Kidney (tissue), 14 donors: ENCODE data around the gene SYT13. TPM values are rescaled to one million over a fixed set of nuclear protein-coding genes. Genes with fewer than 3 reads are reported as not detected.

Experiments used
- DNase-seq, 5 donors: peaks; one replicate each; pipeline ENCODE4 v3.0.0-alpha.2; 2013 to 2020
- FAIRE-seq: peaks from 2 replicates; lab custom pipeline; 2012; peaks lifted over from hg19 to GRCh38; lab: Jason Lieb, UNC
- H3K27ac ChIP-seq, 2 donors: one replicate each; pipeline ENCODE4 v1.7.0; 2013; ENCODE audit warnings: low read depth in 2 of 2, low read length in 2 of 2, inconsistent platforms in 1 of 2
- H3K27me3 ChIP-seq: one replicate; pipeline ENCODE4 v1.7.1; 2013; ENCODE audit warnings: low read length, inconsistent platforms; ENCODE audit not compliant: control insufficient read depth, insufficient read depth
- H3K36me3 ChIP-seq, 3 donors: one replicate each; pipeline versions ENCODE4 v1.7.0 to v1.7.1; 2013; ENCODE audit warnings: low read length in 3 of 3, control low read depth in 1 of 3, inconsistent platforms in 1 of 3; ENCODE audit not compliant: insufficient read depth in 3 of 3, control insufficient read depth in 2 of 3
- H3K4me1 ChIP-seq, 3 donors: one replicate each; pipeline versions ENCODE4 v1.7.0 to v1.7.1; 2013; ENCODE audit warnings: low read length in 3 of 3, inconsistent platforms in 1 of 3, low read depth in 1 of 3; ENCODE audit not compliant: control insufficient read depth in 2 of 3, insufficient read depth in 2 of 3
- H3K4me3 ChIP-seq, 3 donors: one replicate each; pipeline versions ENCODE4 v1.7.0 to v1.8.1; 2013; ENCODE audit warnings: low read length in 3 of 3, control low read depth in 1 of 3, inconsistent platforms in 1 of 3
- H3K9ac ChIP-seq, 3 donors: one replicate each; pipeline versions ENCODE4 v1.7.0 to v1.7.1; 2013; ENCODE audit warnings: low read length in 3 of 3, control low read depth in 1 of 3, inconsistent platforms in 1 of 3
- H3K9me3 ChIP-seq, 3 donors: one replicate each; pipeline versions ENCODE4 v1.7.0 to v1.7.1; 2013; ENCODE audit warnings: low read length in 3 of 3, control low read depth in 1 of 3, inconsistent platforms in 1 of 3; ENCODE audit not compliant: control insufficient read depth in 2 of 3, insufficient read depth in 1 of 3
- intact Hi-C: fragments of 100-400 bp; cut with DNase I; formaldehyde crosslinking; loops from one replicate; pipeline ENCODE4 v1.11.1; 2022
- polyA plus RNA-seq: library from polyadenylated mRNA; stranded (reverse); fragments of 350-450 nt; fragmentation: Illumina TruSeq; extraction: RNeasy Lipid Tissue Mini Kit (QIAGEN cat#74804); gene quantifications from one replicate; pipeline ENCODE4 v1.2.3, GENCODE V29; 2014; ENCODE audit warnings: low read depth, low replicate concordance; ENCODE audit not compliant: insufficient read depth
- total RNA-seq: library from RNA; stranded (reverse); fragmentation: NEBNext Ultra II Directional; extraction: Animal tissue kit (Norgen Biotek cat#: 25700); gene quantifications from one replicate; pipeline ENCODE4 v1.2.1, GENCODE V29; 2021
- TF ChIP-seq, protein P1 (sequence below): IDR thresholded peaks from 3 replicates; pipeline ENCODE4 v1.5.1; 2012; ENCODE audit warnings: mild to moderate bottlenecking, moderate library complexity, borderline replicate concordance; ENCODE audit not compliant: insufficient read depth; ENCODE audit errors: extremely low read depth
- donor health status: control.
- donor health status: control.
- donor health status: control.
- donor health status: control.
- donor health status: control.
- donor health status: DM: yes; HTN: yes; CAD: no.
- donor health status: Normal renal cell carcinoma (clear cell type).

SYT13 gene
- total and polyA plus RNA-seq, 2 donors from 2014 or later: 6.8 to 16.4 TPM

DNA sequence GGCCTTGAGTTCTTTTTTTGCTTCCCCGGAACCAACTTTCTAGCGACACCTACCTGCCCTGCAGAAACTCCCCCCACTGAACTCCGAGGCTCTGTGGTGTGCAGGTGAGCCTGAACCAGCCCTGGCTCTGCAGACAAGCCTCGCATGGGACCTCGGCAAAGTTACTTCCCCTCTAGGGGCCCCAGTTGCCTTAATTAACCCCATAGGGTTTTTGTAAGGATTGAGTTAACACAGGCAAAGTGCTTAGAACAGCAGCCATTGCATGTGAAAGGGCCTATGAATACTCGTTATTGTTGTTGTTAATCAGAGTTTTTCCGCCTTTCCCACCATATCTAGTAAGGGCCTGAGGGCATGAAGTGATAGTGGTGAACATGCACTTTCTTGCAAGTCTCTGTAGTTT is 12.6 kb upstream of the SYT13 start:
- Histone ChIP-seq H3K4me1 (peaks cover 0 to 4% (median 0%) of the 10 kb centered on the region in 3 donors), H3K9ac (no peak overlapping the region), H3K4me3 (no peak overlapping the region), H3K27ac (no peak overlapping the region), H3K36me3 (no peaks in the 10 kb centered on the region), H3K9me3 (no peaks in the 10 kb centered on the region), H3K27me3 (no peaks in the 10 kb centered on the region)
- intact Hi-C loops: loop anchor here (10.0 kb wide), 1 partner anchor 184 kb away; no protein-coding TSS in a partner anchor
- DNase-seq (no peak), FAIRE-seq (no peak)
- TF ChIP-seq, protein P1, sequence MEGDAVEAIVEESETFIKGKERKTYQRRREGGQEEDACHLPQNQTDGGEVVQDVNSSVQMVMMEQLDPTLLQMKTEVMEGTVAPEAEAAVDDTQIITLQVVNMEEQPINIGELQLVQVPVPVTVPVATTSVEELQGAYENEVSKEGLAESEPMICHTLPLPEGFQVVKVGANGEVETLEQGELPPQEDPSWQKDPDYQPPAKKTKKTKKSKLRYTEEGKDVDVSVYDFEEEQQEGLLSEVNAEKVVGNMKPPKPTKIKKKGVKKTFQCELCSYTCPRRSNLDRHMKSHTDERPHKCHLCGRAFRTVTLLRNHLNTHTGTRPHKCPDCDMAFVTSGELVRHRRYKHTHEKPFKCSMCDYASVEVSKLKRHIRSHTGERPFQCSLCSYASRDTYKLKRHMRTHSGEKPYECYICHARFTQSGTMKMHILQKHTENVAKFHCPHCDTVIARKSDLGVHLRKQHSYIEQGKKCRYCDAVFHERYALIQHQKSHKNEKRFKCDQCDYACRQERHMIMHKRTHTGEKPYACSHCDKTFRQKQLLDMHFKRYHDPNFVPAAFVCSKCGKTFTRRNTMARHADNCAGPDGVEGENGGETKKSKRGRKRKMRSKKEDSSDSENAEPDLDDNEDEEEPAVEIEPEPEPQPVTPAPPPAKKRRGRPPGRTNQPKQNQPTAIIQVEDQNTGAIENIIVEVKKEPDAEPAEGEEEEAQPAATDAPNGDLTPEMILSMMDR: no peak

DNA sequence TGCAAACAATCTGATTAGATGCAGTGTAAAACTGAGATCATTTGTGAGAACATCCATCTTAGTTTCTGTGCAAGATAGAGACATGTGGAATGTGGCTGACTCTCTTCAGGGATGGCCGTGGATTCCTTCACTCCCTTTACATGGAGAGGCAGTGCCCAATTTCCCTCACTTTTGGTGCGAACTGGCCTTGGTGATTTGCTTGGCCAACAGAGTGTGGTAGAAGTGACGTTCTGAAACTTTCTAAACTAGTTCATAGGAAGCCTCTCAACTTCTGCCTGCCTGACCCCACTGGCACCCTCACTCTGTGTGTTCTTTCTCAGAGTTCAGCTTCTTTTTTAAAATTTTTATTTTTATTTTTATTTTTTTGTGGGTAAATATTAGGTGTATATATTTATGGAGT is 9.9 kb upstream of the SYT13 start:
- Histone ChIP-seq H3K36me3 (no peaks in the 10 kb centered on the region), H3K27ac (no peak overlapping the region), H3K9ac (no peak overlapping the region), H3K4me1 (peaks cover 0 to 4% (median 0%) of the 10 kb centered on the region in 3 donors), H3K4me3 (no peak overlapping the region), H3K27me3 (no peaks in the 10 kb centered on the region), H3K9me3 (no peaks in the 10 kb centered on the region)
- FAIRE-seq (no peak), DNase-seq (peak in 3 of 5 donors; percentile 28 to 62 (median 40))
- TF ChIP-seq, protein P1: no peak
- intact Hi-C loops: loop anchor here (10.0 kb wide), 1 partner anchor 181 kb away; no protein-coding TSS in a partner anchor

DNA sequence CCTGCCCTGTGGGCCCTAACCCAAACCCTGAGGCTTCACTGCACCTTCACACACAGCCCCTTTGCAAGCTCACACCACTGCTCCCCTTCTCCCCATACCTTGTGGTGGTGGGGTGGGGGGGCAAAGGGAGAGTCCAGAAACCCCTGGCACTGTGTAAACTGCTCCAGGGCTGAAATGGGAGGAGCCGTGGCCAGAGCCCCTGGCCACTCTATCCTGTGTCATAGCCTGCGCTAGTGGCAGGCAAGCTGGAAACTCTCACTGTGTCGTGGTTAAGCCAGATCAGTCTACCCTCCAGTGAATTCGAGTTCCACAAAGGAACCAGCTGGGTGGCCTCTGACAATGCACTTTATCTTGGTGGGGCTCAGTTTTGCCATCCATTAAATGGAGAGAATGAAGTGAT is 8.4 kb upstream of the SYT13 start:
- TF ChIP-seq, protein P1: no peak
- Histone ChIP-seq H3K9ac (no peak overlapping the region), H3K27ac (no peak overlapping the region), H3K4me1 (peaks cover 0 to 4% (median 0%) of the 10 kb centered on the region in 3 donors), H3K36me3 (no peaks in the 10 kb centered on the region), H3K4me3 (no peak overlapping the region), H3K27me3 (no peaks in the 10 kb centered on the region), H3K9me3 (no peaks in the 10 kb centered on the region)
- DNase-seq (no peak), FAIRE-seq (no peak)
- intact Hi-C loops: loop anchor here (10.0 kb wide), 1 partner anchor 180 kb away; no protein-coding TSS in a partner anchor
